ENCODE results near the gene CGAS.
"Not testable (repeated sequence)": the region's sequence is repeated elsewhere in the genome, so short reads cannot be mapped to it uniquely, and the experiment has no call there.

The CGAS gene

DNA sequence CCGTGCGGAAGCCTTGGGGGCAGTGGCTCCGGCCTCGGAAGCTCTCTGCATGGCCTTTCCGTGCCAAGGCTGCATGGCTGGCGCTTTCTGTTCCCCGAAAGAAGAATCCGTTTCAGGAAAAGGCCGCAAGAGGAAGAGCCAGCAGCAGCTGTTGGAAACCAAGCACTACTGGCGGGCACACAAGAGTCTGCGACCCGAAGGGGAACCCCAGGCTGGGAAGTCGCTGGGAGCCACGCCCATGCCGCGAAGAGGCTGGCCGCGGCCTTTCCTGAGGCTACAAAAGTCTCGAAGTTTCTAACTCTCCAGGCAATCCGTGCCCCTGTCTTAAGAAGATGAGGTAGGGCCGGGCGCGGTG is at the start of gene CGAS:
TSS of gene CGAS (minus strand) at position 191 of the 355 bp plus-strand sequence. CDS start at position 75, 116 bp downstream.
- peak; percentile 33 to 61 for DNase-seq (ENCODE audit: low read depth in 2 of 2)

GRCh38 chr6:73497915-73498314 is 45.8 kb upstream of the CGAS start:
- DNase-seq (ENCODE audit: low read depth in 2 of 2): no peak

- DNase-seq (ENCODE audit: low read depth in 2 of 2): no peak
These were observed 39.3 kb upstream of the CGAS start for GRCh38 chr6:73491377-73491776.

DNA sequence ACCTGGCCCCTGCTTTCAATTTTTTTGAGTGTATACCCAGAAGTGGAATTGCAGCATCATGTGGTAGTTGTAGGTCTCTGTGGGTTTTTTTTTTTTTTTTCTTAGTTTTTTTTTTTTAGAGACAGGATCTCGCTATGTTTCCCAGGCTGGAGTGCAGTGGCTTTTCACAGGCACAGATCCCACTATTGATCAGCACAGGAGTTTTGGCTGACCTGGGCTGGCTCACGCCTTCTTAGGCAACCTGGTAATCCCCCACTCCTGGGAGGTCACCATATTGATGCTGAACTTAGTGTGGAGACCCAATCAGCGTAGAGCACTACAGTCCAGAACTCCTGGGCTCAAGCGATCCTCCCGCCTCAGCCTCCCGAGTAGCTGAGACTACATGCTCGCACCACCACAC is 35.4 kb upstream of the CGAS start:
- no peak for DNase-seq (ENCODE audit: low read depth in 2 of 2)

DNA sequence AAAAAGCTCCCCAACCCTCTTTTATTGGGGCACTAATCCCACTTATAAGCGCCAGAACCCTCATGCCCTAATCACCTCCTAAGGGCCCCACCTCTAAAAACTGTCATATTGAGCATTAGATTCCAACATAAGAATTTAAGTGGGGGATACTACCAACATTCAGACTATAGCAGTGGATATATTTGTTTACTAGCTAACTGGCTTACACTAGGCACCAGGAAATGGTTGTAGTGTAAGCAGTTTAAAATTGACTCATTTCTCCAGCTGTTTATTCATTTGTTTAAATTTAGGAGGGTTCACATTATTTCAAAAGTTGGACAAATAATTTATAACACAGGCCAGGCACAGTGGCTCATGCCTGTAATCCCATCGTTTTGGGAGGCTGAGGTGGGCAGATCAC is 32.3 kb upstream of the CGAS start:
- no peak for DNase-seq (ENCODE audit: low read depth in 2 of 2)

DNA sequence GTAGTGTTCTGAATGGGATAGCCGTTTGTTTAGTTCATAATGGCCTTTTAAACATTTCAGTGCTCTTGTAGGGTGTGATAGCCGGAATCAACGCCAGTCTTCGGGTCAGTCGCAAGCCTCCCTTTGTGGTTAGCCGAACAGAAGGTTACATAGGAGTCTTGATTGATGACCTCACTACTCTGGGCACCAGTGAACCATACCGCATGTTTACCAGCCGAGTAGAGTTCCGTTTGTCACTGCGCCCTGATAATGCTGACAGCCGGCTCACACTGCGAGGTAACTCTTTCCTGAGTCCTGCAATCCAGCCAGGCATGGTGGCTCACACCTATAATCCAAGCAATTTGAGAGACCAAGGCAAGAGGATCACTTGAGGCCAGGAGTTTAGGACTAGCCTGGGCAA is 29.9 kb upstream of the CGAS start:
- no peak for DNase-seq (ENCODE audit: low read depth in 2 of 2)

- no peak for DNase-seq (ENCODE audit: low read depth in 2 of 2)
These were observed 25.3 kb upstream of the CGAS start for GRCh38 chr6:73477407-73477806.

- no peak for DNase-seq (ENCODE audit: low read depth in 2 of 2)
These were observed 24.6 kb upstream of the CGAS start for GRCh38 chr6:73476723-73477122.

DNA sequence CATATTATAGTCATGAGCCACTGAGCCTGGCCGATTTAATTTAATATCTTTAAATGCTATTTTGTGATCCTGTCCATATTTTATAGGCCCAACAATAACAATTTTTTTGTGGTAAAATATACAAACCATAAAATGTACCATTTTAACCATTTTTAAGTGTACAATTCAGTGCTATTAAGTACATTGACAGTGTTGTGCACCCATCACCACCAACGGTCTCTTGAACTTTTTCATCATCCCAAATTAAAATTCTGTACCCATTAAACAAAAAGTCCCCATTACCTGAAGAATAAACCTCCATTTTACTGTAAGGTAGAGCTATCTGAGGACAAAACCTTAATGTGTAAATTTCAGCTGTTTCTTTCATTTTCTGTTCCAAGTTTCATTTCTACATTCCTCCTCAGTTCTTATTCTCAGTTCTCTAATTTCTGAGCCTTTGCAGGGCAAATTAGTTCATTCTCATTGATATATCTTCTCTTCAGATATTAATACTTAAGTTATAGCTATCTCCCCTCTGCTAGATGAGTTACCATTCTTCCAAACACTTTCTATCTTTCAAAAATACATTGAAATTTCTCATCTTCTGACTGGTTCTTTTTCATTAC is 19.7 kb upstream of the CGAS start:
- no peak for DNase-seq (ENCODE audit: low read depth in 2 of 2)

GRCh38 chr6:73461537-73462350 is 9.6 kb upstream of the CGAS start, which contains the start of gene MTO1:
TSS of gene MTO1 (plus strand) at chr6:73461737. CDS start at chr6:73461855, 118 bp downstream.
- DNase-seq (ENCODE audit: low read depth in 2 of 2): peak; percentile 64 to 70

- no peak for DNase-seq (ENCODE audit: low read depth in 2 of 2)
These were observed 8.0 kb upstream of the CGAS start for GRCh38 chr6:73460056-73460455.

GRCh38 chr6:73459474-73459873 is 7.4 kb upstream of the CGAS start:
- DNase-seq (ENCODE audit: low read depth in 2 of 2): not testable (repeated sequence)

DNA sequence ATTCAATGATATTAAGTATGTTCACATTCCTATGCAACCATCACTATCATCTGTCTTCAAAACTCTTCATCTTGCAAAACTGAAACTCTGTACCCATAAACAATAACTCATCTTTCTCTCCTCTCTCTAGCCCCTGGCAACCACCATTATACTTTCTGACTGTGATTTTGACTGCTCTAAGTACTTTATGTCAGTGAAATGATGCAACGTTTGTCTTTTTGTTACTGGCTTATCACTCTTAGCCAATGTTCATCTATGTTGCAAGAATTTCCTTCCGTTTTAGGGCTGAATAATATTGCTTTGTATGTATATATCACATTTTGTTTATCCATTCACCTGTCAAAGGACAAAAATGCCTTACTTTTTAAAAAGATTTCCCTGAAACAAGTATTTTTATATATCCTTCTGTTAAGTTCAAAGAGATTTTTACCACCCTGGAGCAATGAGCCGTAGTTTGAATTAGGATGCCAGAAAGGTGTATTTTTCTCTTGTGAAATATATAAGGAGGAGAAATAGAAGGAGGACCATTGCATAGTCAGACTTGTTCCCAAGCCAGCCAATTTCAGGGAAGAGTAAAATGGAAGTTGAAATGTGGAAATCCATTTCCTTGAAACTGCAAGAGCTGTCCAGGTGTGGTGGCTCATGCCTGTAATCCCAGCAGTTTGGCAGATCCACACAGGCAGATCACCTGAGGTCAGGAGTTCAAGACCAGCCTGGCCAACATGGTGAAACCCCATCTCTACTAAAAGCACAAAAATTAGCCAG is 4.0 kb upstream of the CGAS start:
- DNase-seq (ENCODE audit: low read depth in 2 of 2): no peak

DNA sequence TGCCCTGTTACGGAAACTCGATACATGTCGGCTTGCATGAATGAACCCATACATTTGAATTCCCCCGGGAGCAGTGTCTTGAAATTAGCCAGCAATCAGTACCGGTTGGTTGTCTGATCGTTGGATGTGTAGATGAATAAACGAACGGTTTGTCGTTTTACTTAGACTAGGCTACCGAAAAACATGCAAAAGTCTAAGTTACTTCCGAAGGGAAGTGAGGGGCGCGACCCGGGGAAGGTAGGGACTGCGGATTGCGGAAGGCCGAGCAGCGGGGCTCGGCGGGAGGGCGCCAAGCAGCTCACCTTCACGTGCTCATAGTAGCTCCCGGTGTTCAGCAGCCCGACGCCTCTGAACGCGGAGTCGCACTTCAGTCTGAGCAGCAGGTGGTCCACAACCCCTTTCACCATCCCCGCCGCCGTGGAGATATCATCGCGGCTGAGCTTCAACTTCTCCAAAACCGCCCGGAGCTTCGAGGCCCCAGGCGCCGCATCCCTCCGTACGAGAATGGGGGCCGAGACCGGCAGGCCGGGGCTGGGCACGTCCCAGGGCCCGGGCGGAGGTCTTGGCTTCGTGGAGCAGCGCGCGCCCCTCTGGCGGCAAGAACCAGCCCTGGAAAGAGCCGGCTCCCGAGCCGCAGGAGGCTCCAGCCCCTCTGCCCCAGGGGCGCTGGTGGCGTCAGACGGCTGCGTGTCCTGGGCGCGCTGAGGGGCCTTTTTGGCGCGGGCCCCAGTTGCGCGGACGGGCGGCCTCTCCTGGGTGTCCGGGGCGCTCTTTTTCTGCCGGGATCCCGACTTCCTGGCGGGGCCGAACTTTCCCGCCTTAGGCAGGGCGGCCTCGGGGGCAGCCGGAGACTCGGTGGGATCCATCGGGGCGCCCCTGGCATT is 632 bp downstream of the CGAS start:
- peak in 1 of 2 donors; percentile 16 for DNase-seq (ENCODE audit: low read depth in 2 of 2)

GRCh38 chr6:73443555-73443954 is 8.5 kb downstream of the CGAS start:
- DNase-seq (ENCODE audit: low read depth in 2 of 2): no peak

GRCh38 chr6:73435236-73435635 is 16.9 kb downstream of the CGAS start:
- DNase-seq (ENCODE audit: low read depth in 2 of 2): no peak

GRCh38 chr6:73421534-73421933 is 30.6 kb downstream of the CGAS start:
- no peak for DNase-seq (ENCODE audit: low read depth in 2 of 2)

GRCh38 chr6:73418081-73418741 is 33.9 kb downstream of the CGAS start:
- DNase-seq (ENCODE audit: low read depth in 2 of 2): no peak

DNA sequence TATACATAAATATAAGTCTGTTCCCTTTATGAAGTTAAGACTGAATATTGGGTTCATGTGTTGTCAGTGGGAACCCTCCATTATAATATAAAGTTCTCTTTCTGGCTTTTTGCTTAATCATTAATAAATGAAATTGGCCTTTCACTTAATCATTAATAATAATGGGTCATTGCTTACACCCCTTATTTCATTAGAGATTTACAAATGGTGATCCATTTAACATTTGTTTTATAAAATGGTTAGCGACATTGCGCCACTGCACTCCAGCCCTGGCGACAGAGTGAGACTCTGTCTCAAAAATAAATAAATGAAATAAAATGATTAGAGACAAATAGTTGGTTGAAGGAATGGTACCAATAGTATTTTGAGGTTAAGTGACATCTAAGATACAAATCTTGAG is 39.0 kb downstream of the CGAS start:
- no peak for DNase-seq (ENCODE audit: low read depth in 2 of 2)

DNA sequence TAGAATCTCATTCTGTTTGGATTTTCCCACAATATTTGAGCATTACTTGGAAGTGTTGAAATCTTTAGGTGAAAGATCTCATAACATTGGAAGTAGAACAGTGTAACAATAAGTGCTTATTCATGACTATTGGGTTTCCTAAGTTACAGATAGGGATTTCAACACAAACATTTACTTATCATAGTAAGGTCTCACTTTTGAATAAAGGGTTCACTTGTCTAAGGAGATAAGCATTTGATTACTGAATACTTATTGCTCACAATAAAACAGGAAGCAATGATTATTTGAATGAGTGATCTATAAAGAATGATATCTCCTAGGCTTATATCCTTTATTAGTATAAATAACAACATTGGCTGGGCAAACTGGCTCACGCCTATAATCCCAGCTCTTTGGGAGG is 42.7 kb downstream of the CGAS start:
- no peak for DNase-seq (ENCODE audit: low read depth in 2 of 2)

DNA sequence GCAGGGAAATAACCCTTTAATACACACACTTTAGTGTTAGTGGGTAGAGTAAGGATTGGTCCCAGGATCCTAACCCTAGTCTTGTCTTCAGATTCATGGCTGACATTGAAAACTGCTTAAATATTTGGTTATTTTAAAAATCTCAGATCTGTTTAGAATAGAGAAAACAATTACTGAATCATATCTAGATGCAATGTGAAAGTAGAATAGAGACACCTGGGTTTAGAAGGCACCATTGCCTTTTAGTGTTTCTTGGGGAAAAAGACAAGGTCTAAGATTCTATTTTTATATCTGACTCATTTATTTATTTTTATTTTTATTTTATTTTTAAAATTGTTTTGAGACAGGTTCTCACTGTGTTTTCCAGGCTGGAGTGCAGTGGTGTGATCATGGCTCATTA is 51.4 kb downstream of the CGAS start:
- DNase-seq (ENCODE audit: low read depth in 2 of 2): no peak
